BE2C (cell line): ENCODE measurements around the gene CALHM5.

Experiments used
- DNase-seq: peaks from one replicate; pipeline ENCODE4 v3.0.0-alpha.2; 2020
- H3K27me3 ChIP-seq: fragments of 250-450 bp; sonication (Bioruptor Pico); 2 replicates; pipeline ENCODE4 v1.5.1; 2020; ENCODE audit warnings: mild to moderate bottlenecking
- H3K36me3 ChIP-seq: fragments of 250-450 bp; sonication (Bioruptor Pico); 2 replicates; pipeline ENCODE4 v1.5.1; 2020; ENCODE audit warnings: mild to moderate bottlenecking
- H3K4me1 ChIP-seq: fragments of 250-450 bp; sonication (Bioruptor Pico); 2 replicates; pipeline ENCODE4 v1.5.1; 2020
- H3K4me3 ChIP-seq: 2 replicates; pipeline ENCODE4 v1.5.1; 2011; ENCODE audit warnings: low read depth, low read length
- H3K9me3 ChIP-seq: fragments of 250-450 bp; sonication (Bioruptor Pico); 2 replicates; pipeline ENCODE4 v1.5.1; 2020
- TF ChIP-seq, protein P1 (sequence below): IDR thresholded peaks from 2 replicates; pipeline ENCODE4 v1.5.1; 2012; ENCODE audit warnings: mild to moderate bottlenecking, low read depth, low read length

CALHM5 gene

DNA sequence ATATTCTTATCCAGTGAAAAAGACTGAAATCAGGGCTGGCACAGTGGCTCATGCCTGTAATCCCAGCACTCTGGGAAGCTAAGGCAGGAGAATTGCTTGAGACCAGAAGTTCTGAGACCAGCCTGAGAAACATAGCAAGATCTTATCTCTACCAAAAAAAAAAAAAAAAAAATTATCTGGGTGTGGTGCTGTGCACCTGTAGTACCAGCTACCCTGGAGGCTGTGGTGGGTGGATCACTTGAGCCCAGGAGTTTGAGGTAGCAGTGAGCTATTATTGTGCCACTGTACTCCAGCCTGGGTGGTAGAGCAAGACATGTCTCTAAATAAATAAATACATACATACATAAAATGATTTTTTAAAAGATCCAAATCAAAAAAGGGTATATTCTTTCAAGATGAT, 43.9 kb upstream of the CALHM5 start:
- H3K4me3 ChIP-seq = no peak overlapping the region
- no peaks in the 10 kb centered on the region for H3K4me1 ChIP-seq
- DNase-seq = no peak
- H3K36me3 ChIP-seq = no peaks in the 10 kb centered on the region
- H3K27me3 ChIP-seq = peaks cover 13% of the 10 kb centered on the region
- TF ChIP-seq, protein P1, sequence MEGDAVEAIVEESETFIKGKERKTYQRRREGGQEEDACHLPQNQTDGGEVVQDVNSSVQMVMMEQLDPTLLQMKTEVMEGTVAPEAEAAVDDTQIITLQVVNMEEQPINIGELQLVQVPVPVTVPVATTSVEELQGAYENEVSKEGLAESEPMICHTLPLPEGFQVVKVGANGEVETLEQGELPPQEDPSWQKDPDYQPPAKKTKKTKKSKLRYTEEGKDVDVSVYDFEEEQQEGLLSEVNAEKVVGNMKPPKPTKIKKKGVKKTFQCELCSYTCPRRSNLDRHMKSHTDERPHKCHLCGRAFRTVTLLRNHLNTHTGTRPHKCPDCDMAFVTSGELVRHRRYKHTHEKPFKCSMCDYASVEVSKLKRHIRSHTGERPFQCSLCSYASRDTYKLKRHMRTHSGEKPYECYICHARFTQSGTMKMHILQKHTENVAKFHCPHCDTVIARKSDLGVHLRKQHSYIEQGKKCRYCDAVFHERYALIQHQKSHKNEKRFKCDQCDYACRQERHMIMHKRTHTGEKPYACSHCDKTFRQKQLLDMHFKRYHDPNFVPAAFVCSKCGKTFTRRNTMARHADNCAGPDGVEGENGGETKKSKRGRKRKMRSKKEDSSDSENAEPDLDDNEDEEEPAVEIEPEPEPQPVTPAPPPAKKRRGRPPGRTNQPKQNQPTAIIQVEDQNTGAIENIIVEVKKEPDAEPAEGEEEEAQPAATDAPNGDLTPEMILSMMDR = no peak
- H3K9me3 ChIP-seq = no peaks in the 10 kb centered on the region

DNA sequence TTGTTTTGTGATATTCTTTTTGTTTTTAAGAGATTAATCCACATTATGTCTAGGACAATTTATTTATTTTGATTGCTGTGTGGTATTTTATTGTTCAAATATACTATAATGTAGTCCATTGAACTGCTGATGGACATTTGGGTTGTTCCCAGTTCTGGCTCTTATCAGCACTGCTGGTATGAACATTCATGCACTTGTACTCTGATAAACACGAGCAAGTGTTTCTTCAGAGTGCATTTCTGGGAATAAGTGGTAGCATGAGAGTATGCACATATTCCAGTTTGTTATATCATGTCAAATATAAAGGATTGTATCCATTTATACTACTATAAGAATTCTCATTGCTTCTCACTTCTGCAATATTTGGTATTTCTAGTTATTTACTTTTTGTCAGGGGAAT, 43.1 kb upstream of the CALHM5 start:
- no peaks in the 10 kb centered on the region for H3K4me1 ChIP-seq
- H3K4me3 ChIP-seq = no peak overlapping the region
- no peaks in the 10 kb centered on the region for H3K36me3 ChIP-seq
- H3K9me3 ChIP-seq = no peaks in the 10 kb centered on the region
- TF ChIP-seq, protein P1 = no peak
- peaks cover 9% of the 10 kb centered on the region for H3K27me3 ChIP-seq
- no peak for DNase-seq

DNA sequence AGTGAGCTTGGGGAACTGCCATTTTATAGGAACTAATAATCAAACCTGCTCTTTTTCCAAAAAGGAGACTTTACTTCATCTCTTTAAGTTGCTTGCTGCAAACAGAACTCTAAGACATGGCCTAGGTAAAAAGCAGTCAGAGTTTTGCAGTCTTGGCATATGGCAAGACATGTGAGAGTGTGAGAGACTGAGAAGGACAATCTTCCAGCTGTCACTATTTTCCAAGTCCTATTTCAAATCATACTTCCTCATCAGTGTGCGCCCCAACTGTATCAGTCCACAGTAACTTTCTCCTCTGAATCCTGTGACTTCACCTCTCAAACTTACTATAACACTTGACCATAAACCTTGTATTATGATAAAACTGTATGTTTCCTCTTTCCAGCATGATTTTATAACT, 39.9 kb upstream of the CALHM5 start:
- H3K4me1 ChIP-seq = no peaks in the 10 kb centered on the region
- no peaks in the 10 kb centered on the region for H3K36me3 ChIP-seq
- no peak for DNase-seq
- TF ChIP-seq, protein P1 = no peak
- no peaks in the 10 kb centered on the region for H3K9me3 ChIP-seq
- H3K27me3 ChIP-seq = no peaks in the 10 kb centered on the region
- H3K4me3 ChIP-seq = no peak overlapping the region

DNA sequence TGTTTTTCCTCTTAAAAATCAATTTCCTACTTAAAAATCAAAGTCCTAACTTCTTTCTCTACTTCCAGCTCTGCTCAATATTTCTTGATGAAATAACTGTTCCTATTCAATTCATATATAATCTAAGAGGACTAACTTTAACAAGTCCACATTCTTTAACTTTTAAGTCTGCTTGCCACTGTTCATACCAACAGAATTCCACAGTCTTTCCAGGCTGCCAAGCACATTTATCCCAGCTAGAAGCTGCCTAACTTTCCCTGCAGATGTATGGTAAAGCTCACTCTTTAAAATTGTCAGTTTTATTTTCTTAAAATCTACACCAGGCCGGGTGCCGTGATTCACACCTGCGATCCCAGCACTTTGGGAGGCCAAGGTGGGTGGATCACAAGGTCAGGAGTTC, 38.7 kb upstream of the CALHM5 start:
- Histone ChIP-seq H3K4me3 (no peak overlapping the region), H3K27me3 (no peaks in the 10 kb centered on the region), H3K4me1 (no peaks in the 10 kb centered on the region), H3K36me3 (no peaks in the 10 kb centered on the region), H3K9me3 (no peaks in the 10 kb centered on the region)
- no peak for DNase-seq
- TF ChIP-seq, protein P1 = no peak

DNA sequence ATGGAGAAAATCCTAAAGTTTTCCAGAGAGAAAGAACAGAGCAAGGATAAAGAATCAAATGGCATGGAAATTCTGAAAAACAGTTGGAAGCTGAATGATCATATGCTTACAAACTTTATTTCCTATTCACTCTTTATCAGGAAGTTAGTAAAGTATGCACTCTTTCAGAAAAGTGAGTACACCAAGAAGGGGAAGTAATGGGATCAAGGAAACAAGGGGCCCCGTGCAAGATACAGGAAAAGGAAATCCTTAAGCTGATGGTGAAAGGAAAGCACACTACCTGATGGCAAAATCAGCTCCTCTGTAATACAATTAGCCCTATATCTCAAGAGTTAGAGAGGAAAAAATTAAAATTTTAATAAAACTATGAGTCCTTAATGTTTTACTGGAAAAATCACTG, 36.3 kb upstream of the CALHM5 start:
- Histone ChIP-seq H3K9me3 (no peaks in the 10 kb centered on the region), H3K4me1 (no peaks in the 10 kb centered on the region), H3K27me3 (no peaks in the 10 kb centered on the region), H3K4me3 (no peak overlapping the region), H3K36me3 (no peaks in the 10 kb centered on the region)
- TF ChIP-seq, protein P1 = no peak
- no peak for DNase-seq

DNA sequence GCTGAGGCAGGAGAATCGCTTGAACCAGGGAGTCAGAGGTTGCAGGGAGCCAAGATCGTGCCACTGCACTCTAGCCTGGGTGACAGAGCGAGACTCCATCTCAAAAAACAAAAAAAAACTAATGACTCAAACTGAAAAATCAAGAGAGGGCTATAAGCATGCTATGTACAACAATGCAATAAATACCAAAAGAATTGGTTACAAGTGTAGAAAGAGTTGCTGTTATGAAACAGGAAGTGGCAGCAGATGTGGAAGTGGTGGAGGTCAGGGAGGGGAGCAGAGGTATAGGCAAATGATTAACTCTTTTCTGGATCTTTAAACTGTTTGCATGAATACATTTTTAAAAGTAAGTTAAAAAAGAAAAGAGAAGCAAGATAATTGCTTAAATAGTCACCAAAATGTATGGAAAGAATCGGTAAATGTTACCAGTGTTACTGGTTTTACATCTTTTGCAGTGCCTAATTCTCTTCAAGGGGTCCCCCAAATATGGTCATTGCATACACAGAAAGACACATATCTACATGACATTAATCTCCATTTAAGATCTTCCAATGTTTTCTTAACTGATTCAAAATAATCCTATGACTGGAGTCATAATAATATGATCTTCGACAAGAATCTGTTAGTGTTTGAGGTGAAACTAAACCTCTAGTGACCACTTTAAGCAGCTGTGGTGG, 35.3 kb upstream of the CALHM5 start:
- DNase-seq = no peak
- no peak overlapping the region for H3K4me3 ChIP-seq
- H3K27me3 ChIP-seq = no peaks in the 10 kb centered on the region
- H3K36me3 ChIP-seq = no peaks in the 10 kb centered on the region
- no peaks in the 10 kb centered on the region for H3K9me3 ChIP-seq
- no peaks in the 10 kb centered on the region for H3K4me1 ChIP-seq
- TF ChIP-seq, protein P1 = no peak
